Smooth muscle cell of the brain vasculature (primary cell): ENCODE measurements around the gene SRRM4.
"Not testable (repeated sequence)": the region's sequence is repeated elsewhere in the genome, so short reads cannot be mapped to it uniquely, and the experiment has no call there.

Source experiments
- DNase-seq: peaks from one replicate; pipeline ENCODE4 v3.0.0-alpha.2; 2012; ENCODE audit warnings: low read depth, low spot score

Gene SRRM4

DNA sequence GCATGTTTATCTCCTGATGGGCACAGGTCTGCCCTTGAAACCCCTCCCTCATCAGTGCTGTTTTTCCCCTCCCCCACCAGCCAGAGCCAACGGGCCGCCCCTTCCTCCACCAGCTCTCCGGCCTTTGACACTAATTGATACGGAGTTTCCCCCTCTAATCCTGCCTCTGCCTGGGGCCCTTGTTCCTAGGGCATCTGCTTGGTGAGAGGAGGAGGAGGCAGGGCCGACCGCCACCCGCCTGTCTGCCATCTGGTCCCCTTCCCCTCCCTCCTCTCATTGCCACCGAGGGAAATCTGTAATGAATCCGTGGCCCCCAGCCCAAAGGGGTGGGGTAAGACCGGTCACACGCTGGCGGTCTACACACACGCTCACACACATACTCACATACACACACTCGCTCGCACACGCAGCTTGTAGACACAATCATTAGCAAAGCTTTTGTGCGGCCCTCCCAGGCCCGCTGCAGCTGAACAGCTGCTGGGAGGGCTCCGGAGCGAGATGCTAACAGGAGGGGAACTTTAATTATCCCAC, 27.4 kb downstream of the SRRM4 start:
- DNase-seq, result no peak

DNA sequence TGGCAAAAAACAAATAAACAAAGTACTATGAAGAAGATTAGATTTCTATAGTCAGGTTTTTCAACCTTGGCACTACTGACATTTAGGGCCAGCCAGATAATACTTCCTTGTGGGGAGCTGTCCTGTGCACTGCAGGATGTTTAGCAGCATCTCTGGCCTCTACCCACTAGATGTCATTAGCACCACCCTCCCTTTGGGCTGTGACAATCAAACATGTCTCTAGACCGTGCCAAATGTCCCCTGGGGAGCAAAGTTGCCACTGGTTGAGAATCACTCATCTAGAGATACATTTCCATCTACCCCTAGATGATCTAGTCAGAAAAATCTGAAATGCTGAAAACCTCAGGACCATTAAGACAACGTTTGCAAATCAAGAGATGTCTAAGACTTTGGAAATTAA, 29.9 kb downstream of the SRRM4 start:
- no peak for DNase-seq

- DNase-seq, result no peak
These were observed 30.8 kb downstream of the SRRM4 start for GRCh38 chr12:119012179-119012578.

DNA sequence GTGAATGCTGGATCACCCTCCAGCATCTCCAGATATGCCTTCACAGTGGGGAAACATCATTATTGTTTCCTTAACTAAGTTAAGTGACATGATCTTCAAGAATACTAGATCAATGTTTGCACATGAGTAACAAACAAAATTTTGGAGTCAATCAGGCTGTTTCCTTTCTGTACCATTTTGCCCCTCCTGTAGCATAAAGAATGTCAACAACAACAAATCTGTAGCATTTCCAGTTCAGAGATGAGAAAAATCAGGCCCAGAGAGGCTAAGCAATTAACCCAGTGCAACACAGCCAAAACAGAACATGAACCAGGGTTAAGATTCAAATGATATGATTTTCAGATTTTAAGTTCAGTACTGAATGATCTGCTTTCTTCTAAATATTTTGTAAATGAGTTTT, 31.7 kb downstream of the SRRM4 start:
- no peak for DNase-seq

GRCh38 chr12:119014368-119014767, 33.0 kb downstream of the SRRM4 start:
- no peak for DNase-seq

- no peak for DNase-seq
These were observed 35.4 kb downstream of the SRRM4 start for GRCh38 chr12:119016715-119017114.

- DNase-seq, result no peak
These were observed 37.8 kb downstream of the SRRM4 start for GRCh38 chr12:119019166-119019565.

DNA sequence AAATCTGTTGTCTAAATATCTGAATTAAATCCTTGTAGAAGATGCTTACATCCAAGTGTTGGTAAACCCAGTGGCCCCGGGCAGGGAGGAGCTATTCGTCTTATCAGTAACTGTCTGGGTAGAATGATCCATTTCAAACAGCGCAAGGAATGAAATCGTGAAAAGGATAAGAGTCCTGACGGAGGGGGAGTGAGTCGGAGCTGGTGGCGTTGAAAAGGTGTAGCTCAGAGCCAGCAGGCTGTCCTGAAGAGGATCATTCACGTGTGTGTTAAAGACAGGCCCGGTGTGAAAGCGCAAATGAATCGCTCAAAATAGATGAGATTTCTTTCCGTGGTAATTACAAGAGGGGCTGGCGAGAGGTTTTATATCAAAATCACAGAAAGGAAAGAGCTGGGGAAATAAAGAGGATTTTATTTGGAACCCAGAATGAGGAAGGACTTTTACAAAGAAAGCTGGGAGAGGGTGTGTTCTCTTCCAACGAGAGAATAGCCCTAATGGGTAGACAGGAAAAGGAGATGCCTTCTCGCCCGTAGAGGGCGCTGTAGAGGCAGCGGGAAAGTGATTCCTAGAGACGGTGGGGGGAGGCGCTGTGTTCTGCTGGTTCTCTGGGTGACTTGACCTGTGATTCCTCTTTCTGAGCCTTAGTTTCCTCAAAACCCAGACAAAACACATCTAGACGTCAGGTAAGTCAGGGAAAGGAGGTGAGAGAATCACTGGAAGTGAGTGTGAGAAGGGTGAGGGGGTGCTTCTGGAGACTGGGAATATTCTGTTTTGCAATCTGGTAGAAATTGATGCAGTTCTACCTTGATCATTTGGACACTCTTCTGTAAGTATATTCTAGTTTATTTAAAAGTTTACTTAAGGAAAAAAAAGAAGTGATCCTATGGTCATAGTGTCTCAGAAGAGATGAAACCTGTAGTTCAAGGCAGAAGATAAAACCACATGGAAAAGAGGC, 39.3 kb downstream of the SRRM4 start:
- no peak for DNase-seq

GRCh38 chr12:119024356-119024755, 43.0 kb downstream of the SRRM4 start:
- no peak for DNase-seq

GRCh38 chr12:119025786-119026185, 44.4 kb downstream of the SRRM4 start:
- no peak for DNase-seq

DNA sequence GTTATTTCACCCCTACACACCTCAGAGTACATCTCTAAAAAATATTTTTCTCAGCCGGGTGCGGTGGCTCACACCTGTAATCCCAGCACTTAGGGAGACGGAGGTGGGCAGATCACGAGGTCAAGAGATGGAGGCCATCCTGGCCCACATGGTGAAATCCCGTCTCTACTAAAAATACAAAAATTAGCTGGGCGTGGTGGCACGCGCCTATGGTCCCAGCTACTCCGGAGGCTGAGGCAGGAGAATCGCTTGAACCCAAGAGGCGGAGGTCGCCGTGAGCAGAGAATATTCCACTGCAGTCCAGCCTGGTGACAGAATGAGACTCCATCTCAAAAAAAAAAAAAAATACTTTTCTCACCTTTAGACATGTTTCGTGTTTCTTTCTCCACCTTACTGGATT, 52.0 kb downstream of the SRRM4 start:
- DNase-seq, result not testable (repeated sequence)

GRCh38 chr12:119036878-119037825, 55.8 kb downstream of the SRRM4 start:
- DNase-seq, result no peak

DNA sequence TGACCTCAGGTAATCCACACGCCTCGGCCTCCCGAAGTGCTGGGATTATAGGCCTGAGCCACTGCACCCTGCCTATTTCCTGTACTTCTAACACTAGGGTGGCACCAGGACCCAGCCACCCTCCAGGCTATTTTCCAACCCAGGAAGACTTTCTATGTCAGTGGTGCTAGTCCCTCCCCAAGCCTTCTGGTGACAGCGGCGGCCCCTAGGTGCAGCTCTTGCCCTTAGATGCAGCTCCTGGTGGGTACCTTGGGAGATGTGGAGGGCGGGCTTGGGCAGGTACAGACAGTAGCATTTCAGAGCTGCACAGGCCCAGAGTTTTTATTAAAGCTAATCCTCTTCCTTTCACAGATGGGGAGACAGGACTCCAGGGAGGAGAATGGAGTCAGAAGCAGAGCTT, 62.8 kb downstream of the SRRM4 start:
- no peak for DNase-seq

- DNase-seq, result no peak
These were observed 66.3 kb downstream of the SRRM4 start for GRCh38 chr12:119047641-119048040.

DNA sequence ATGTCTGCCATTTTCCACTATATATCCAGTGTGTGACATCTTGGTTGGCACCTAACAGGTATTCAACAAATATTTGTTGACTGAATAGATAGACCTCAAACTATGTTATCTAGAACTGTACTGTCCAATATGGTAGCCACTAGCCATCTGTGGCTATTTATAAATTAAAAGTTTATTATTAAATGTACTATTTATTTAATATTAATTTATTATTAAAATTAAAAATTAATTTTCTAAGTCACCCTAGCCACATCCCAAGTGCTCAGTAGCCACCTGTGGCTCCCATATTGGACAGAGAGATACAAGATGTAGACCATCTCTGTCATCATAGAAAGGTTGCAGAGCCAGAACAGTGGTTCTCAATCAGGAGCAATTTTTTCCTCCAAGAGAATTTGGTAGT, 69.3 kb downstream of the SRRM4 start:
- no peak for DNase-seq

DNA sequence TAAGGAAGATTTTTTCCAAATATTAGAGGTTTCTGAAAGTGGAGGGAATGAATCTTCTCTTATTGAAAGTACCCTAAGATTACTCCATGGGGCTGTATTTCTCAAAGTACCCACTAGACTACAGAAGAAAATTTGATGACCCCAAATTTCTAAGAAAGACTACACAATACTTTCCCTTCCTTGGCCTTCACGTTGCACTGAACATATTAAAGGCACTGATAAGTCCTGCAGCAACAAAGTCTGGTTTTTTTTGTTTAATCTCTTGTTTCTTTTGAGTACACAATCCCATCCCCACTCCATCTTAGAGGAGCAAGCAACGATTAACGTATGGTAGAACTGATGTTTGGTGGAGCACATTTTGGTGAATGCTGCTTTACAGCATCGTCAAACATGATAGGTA, 70.1 kb downstream of the SRRM4 start:
- DNase-seq, result no peak

DNA sequence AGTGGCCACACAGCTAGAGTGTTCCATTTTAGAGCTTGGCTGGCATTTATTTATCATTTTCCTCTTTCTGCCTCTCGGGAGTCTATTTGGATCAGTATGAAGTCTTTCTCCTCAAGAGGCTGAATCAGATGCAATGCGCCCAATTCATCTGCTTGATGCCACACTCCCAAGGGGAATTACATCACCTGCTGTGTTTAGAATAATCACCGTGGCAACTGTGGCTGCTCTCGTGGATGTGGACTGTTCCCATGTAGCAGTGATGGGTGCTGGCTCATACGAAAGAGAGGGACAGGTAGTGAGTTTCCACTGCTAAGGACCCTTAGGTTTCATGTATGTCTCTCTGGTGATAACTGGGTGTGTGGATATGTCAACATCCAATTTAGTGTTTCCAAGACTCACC, 70.7 kb downstream of the SRRM4 start:
- no peak for DNase-seq

DNA sequence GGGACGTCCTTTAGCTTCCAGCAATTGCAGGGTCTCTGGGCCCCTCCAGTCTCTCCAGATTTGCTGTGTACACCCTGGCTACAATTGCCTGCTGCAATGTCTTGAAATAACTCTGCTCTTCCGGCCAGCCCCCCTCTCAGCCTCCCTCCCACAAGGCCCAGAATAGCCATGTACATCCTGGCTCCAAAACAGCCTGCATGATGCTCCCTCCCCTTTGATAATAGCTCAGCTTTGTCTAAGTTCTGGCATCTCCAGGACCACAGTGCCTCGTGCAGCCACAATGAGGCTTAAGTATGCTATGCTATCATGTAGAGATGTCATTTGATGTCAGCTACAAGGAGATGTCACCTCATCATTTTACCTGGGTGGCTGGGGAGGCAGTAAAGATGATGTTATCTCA, 74.6 kb downstream of the SRRM4 start:
- DNase-seq, result no peak

DNA sequence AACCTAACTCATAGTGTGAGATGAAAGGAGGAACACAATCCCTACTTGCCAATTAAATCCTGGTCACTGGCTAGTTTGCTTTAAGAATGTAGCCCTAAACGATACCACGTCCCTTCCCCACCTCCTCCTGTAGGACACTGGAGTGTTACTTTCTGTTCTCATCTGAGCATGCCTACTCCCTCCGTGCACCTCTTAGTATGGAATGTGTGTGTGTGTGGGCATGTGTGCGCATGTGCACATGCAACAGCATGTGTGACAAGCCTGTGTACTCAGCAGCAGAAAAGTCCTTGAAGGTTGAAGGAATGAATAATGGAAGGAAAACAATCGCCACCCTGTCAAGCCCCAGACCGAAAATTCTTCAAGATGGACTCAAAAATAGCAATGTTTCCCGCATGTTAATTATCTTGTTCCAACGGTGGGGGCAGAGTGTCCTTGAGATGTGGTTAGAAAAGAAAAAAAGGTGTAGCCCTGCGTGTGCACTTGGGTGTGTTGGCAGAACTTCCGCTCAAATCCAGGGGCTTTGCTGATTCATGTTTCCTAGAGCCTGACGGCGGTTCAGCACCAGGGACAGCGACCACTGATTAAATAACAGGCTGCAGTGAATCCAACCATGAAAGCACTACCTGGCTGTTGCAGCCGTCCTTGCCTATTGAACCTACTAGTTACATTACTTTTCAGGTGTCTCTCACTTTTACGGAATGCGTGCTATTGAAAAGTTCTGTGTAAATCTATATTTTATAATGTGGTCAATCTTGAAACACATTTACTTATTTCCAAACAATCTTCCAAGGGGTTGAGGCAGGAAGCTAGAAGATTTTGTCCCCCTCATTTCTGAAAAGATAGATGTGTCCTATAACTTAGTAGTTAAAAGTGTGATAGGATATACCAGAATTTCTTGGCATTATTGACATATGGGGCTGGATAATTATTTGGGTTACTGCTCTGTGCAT, 79.8 kb downstream of the SRRM4 start:
- peak; percentile 4 for DNase-seq

- no peak for DNase-seq
These were observed 87.0 kb downstream of the SRRM4 start for GRCh38 chr12:119068129-119068856.
